Stimulated activated CD4-positive, alpha-beta T cell treated with anti-CD3 and anti-CD28 coated beads, Interleukin-4, amount 100 ng/mL, for 1 hour (primary cell): ENCODE data around the gene XPR1.
A peak's percentile ranks its signal among the peaks of the same experiment; 100 is the strongest.

Source experiments
- DNase-seq: peaks from one replicate; pipeline ENCODE4 v3.0.0-alpha.2; 2020

Gene XPR1

DNA sequence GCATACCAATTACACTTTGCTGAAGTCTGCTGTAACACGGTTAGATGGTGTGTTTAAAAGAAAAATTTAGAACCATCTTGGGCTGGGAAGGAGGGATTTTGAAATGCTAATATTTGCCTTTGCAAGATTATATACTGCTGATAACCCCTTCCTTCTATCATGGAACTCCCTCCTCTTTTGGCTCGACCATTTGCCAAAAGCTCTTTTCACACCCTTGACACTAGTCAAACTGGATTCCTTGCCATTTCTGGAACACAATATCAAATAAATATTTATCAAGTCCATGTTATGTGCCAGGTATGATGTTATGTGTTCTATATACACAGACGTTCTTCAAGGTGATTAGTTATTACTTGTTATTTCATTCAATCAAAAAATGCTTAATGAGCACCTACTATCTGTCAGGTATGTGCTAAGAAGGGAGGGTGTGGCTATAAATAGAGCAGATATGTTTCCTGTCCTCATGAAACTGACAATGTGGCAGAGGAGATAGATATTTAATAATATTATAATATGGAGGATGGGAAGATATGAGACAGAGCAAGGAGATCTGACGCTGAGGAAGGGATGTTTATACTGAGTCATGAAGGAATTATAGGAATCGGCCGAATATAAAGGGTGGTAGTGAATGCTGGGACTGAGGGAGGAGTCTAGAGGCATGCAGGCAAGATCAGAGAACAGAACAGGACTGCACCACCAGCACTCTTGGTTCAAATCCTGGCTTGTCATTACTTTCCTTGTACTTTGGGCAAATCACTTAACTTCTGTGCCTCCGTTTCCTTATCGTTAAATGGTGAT, 16.1 kb upstream of the XPR1 start:
- no peak for DNase-seq

DNA sequence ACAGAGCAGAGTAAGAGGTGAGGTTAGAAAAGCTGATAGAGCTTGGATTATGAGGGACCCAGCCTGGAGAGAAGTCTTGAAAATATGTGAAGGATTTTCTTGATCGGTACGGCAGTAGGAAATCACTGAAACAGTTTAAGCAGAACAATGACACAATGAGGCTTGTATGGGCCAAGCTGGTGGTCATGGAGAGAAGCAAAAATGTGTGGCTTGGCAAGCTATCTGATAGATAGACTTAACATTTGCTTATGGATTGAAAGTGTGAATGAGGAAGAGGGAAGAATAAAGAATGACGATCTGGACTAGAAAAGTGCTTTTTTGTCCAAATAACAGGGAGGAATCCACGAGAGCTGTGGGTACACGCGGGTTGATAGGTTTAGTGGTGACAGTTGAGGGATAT, 15.4 kb upstream of the XPR1 start:
- no peak for DNase-seq

DNA sequence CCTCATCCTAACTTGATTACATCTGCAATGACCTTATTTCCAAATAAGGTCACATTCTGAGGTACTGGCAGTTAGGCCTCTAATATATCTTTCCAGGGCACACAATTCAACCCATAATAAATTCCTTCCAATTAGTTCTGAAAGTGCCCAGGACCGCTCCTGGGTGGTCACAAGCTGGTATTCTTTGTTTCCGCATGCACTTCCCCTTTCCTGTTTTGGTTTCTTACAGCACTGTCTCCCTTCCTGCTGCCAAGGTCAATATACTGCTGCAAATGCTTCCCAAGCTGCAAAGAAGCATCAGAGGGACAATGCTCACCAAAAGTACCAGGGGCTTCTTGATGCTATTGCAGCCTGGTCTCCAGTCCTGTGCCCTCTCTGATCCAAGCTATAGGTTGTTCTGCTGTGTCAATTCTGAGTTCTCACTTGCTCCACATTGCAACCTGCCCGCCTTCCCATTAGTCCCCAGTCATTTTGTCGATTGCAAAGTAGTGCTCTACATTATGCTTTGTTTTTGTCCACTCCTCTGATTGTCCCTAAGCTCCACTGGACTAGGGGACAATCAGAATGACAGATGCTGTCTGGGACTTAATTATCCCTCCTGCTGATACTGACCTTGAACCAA, 13.9 kb upstream of the XPR1 start:
- DNase-seq, result no peak

DNA sequence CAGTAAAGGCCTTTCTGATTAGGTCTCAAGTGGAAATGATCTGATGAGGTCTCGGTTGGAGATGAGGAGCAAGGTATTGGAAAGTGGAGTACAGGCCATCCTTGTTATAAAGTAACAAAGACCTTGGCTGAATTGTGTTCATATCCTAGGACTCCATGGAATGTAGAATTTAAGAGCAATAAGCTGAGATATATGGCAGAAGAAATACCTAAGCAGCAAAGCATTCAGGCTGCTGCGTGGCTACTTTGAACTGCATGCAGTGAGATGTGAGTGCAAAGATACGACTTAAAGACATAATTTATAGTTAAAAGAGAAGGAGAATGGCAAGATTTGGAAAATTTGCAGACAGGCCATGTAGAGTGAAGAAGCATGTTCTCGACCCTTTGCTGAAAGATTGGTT, 11.2 kb upstream of the XPR1 start:
- DNase-seq, result no peak

DNA sequence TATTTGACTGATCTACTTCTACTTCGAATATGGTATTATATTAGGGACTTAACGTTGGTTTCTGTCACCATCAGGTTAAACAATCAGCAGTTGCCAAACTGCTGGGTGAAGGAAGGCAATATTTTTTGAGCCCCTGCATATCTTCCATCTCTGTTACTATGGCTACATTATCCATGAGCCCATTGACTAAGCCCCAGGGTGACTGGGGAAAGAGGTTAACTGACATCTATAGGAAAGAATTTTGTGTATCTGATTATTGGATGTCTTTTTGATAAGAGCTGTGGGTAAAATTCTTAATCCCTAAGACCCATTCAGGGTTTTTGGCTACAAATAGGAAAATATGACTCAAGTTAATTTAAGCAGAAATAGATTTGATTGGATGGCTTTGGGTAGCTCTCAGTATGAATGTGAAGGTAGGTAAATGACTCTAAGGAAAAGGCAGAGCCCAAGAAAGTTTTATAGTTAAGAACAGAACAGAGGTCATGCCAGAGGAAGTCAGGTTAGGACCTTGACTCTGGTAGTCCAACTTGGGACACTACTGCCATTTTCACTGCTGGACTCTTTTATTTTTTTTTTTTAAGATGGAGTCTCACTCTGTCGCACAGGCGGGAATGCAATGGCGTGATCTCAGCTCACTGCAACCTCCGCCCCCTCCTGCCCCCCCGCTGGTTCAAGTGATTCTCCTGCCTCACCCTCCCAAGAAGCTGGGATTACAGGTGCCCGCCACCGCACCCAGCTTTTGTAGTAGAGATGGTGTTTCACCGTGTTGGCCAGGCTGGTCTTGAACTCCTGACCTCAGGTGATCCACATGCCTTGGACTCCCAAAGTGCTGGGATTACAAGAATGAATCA, 8.9 kb upstream of the XPR1 start:
- no peak for DNase-seq

DNA sequence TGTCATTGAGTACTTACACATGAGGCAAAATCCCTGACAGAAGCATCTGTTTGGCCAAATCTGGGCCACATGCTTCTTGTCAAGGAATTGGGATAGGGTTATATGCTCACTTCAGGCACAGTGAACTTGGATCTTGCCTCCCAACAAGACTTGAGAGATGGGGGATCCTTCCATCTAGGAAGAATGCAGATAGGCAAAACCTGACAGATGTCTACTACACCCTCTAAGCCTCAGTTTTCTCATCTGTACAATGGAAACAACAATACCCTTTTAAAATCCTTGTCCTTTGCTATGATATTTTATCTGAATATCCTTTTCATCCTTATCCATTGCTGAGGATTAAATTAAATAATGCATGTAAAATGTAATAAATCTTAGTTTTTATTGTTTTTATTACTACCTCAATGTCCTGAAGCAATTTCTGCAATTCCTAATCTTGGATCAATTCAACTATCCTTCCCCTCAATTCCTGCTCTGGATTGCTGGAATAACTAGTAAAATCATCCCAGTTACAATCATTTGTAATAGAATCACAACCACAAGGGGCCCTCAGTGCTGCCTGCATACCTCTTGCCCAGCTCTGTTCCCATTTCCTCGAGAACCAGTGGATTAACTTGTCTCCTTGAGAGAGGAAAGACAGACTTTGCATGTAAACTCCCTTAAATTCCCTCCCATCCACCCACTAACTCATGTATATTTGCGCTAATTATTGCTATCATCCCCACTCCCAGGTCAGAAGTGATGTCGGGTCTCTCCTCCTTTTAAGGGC, 8.1 kb upstream of the XPR1 start:
- no peak for DNase-seq

DNA sequence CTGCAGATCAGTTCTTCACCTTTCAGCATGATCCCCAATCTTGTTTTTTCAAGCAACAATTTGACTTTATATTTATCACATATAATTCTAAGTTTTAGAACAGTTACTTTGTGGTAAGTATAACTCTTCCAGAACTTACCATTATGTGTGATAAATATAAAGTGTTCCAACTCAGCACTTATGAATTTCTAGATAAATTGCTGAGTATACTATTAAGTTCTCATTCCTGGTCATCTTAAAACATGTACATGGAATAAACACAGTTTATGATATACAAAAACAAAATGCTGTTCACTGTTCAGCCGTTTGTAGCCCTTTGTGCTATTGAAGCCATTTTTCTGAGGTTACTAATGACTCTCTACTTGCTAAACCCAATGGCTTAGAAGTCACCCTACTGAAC, 5.1 kb upstream of the XPR1 start:
- no peak for DNase-seq

DNA sequence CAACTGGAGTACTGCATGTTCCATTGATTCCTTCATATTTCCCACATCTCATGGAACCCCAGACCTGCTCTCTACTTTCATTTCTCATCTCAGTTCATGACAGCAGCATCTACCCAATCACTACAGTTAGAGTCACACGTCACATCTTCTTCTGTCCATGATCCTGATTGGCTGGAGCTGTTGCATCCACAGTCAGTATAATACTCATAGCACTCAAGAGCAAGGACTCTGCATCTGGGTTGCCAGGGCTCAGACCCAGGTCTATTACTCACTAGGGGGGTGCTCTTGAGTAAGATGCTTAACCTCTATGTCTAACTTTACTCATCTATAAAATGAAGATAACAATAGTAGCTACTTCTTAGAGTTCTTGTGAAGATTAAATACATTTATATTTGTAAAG, 4.4 kb upstream of the XPR1 start:
- DNase-seq, result no peak

DNA sequence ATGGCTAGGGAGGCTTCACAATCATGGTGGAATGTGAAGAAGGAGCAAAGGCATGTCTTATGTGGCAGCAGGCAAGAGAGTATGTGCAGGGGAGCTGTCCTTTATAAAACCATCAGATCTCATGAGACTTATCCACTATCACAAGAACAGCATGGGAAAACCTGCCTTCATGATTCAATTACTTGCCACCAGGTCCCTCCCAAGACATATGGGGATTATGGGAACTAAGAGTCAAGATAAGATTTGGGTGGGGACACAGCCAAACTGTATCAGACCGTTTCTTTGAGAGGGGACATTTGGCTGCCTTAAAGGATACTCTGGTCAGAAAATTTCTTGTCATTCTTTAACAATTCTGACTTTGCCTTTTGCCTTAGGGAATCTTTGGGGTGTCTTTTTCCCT, 3.2 kb upstream of the XPR1 start:
- DNase-seq, result no peak

DNA sequence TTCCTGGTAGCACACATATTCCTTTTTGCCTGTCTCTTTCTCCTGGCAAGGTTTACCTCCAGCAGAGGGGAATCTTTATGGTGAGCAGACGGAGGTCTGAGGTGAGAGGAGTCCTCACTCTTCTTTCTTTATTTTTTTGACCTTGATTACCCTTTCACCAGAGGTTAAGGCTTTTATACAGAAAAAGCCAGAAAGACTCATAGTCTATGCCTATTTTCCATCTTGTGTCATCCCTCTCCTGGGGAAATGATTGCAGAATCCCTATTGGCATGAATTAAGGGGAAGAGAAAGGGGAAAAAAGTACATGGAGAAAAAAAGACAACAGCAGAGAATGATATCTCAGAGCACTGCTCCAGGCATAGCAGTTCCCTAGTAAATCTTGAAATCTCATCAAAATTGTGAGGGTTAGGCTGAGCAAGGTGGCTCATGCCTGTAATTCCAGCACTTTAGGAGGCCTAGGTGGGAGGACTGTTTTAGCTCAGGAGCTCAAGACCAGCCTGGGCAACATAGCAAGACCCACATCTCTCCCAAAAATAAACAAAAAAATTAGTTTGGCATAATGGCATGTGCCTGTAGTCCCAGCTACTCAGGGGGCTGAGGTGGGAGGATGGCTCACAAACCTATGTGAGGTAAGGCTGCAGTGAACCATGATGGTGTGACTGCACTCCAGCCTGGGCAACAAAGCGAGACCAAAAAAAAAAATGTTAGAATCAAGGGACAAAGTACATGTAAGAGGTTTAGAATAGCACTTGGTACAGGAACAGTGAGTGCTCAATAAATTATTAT, 1.2 kb upstream of the XPR1 start:
- no peak for DNase-seq

DNA sequence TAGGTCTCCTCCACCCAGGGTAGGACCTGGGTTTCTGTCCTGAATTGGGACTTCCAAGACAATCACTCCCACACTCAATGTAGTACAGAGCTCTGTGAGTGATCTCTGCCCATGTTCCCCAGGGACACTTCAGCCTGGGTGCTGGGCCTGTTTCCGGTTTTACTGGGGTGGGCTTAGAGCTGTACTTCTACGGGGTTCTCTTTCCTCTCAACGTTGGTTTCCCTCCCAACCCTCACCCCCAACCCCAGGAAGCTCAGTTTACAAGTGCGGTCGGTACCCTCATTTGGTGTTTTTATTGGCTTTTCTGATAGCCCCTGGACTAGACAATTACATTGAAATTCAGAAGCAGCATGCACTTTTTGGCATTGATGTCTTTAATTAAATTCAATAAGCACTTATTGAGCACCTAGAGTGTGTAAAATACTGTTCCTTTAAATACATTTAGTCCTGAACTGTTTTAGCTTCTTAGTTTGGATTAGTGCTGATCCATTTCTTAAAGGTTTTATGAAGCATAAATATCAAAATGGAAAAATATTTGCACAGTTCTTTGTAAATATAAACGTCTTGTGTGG, 542 bp upstream of the XPR1 start:
- DNase-seq, result no peak

DNA sequence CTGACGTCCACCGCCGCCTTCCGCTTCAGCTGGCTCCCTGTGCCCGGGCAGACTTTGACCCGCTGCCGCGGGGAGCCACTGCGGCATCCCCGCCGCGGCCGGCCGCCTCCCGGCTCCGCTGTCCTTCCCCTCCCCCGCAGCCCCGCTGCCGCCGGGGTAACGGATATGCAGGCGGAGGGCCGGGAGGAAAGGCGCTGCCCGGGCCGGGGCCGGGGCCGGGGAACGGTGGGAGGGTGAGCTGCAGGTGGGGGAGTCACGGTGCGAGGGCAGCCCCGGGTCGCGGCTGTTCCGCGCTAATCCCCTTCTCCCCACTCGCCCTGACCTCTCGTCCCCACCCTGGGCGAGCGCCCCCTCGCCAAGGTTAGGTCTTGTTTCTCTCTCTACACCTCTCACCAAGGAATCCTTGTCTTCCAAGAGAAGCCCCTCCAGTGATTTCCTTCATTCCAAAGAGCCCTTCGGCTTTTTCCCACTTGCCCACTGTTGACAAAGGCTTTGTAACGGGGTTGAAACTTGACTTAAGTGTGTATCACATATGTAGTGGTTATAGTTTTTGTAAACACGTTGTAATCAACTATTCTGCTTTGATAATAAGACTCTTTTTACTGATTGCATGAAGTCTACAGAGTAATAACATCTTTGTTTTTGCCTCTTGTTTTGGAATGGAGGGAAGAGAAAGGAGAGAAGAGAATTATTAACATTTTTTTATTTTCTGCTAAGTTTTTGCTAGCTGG, 669 bp downstream of the XPR1 start:
- DNase-seq, result peak; percentile 65

DNA sequence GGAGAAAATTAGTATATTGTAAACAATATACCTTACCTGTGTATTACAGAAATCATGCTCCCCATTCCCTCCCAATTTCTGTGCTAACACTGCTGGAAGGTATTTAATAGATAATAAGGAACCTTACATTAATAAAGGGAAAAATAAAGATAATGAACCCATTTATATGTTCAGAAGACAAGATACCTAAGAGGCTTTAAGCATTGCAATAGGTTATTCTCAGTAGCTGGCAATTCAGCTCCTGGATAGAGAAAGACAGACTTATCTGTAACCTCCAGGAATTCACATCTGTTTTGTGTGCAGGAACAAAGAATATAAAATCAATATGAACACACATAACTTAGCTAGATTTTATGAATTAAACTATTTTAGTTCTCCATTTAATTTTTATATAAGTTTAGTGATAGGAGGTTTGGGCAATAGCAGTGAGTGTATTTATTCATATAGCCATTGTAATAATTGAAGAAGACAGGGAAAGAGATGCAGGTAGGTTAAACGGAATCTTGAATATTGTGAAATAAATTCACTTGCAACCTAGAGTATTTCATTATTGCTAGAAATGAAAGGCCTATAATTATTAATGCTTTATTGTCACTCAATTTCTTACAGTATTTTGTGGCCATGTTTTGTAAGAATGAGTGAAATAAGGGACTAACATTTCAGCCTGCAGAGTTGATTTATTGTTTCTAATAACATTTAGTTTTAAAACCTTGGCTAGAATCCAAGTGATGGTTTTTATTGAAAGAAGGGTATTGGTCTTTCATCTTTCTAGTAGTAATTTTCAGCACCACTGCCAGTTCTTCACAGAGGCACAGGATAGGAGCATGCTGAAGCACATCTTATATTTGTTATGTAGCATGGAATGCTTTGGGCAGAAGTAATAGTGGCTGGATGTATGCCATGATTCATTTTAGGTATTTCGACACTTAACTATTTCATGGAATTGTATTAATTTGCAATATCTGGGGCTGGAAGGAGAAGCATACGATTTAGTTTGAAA, 1.5 kb downstream of the XPR1 start:
- no peak for DNase-seq

DNA sequence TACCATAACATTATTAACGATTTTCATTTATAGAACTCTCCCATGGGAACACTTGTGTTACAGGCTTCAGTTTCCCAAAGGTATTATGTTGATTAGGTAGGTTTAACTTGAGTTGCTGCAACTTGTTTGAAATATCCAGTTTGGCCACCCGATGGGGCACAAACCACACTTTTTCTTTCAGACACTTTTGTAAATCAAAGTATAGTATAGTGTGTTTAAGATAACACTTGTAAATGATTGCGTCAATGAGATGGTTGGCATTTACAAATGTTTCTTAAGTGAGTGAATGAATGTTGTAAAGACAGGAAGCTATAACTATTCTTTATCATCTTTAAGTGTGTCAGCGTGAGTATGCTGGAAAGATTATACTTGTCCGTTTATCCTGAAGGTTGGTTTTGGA, 4.3 kb downstream of the XPR1 start:
- no peak for DNase-seq

DNA sequence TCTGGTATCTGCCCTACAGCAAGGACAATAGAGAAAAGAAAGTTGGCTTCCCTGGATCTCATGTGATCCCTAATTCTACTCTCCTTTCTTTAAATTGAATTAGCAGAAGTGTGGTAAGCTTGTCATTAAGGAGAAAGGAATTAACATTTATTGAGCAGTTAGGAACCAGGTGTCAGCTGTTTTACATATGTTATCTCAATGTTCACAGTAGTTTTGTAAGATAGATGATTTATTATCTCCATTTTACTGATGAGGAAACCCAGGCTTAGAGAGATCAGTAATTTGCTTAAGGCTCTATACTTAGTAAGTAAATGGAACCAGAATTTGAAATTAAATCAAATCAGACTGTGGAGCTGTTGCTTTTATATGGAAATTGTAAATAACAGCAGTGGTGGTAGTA, 8.0 kb downstream of the XPR1 start:
- no peak for DNase-seq

DNA sequence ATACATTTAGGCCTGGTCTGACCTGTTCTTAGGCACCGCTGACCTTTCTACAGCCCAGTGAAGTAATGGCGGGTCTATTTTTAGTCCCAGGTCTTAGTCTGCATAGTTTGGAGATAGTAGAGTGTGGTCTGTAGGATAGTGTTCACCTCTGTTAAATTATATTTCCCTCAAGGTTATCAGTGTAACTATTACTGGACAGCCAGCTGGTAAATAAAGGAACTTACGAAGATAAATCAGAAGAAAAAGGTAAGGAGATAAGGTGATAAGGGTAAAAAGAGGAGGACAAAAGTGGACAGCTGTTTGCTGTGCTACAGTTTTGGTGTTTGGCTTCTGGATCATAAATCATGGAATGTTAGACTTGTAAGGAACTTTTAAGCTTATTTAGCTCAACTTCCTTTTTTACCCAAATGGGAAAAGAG, 8.7 kb downstream of the XPR1 start:
- DNase-seq, result no peak

DNA sequence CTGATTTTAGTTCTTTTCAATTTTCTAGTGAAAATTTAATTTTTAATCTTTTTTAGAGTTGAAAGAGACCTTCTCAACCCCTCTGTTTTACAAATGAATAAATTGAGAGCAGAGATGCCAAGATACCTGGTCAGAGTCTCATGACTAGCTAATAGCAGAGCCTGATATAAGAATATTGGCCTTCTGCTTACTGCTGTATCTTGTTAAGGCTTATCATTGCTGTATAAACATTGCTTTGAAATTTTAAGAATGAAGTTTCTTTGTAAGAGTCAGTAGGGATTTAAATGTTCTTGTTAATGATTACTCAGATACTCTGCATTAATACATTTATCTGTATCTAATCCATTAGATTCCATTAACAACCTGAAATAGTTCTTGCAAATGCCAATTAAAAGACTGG, 9.8 kb downstream of the XPR1 start:
- DNase-seq, result no peak

DNA sequence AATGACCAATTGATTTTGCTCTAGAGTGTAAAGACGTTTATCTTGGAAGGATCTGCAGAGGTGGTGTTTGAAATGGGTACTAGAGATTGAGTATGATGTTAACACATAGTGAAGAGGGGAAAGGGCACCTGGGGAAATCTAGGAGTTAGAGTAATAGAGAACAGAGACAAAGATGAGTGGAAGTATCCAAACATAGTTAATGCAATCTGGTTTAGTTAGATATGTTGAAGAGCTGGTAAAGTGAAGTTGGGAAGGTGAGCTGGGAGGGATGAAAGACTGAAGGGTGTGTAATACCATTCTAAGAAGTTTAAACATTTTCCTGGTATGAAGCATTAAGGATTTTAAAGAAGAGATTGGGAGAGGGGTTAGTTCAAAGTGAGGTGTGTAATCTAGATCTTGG, 11.0 kb downstream of the XPR1 start:
- DNase-seq, result no peak

DNA sequence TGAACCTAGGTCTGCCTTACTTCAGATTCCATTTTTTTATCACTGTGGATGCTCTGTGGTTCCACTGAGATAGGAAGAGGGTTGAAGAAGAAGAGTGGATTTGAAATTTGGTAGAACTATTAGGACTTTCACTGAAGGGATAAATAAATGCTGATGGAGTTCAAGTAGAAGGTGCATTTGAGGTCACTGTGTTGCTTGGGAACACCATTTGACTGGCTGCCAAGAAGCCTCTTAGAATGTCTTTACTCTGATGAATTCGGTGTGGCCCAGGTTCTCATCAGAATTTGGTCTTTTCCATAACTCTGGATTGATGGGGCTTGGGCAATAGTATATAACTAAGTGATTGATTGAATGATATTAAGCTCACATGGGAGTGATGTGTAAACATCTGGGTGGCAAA, 11.9 kb downstream of the XPR1 start:
- no peak for DNase-seq
